Thoracic aorta (tissue), 2 donors: ENCODE data around the gene CEP295NL. TPM values are rescaled to one million over a fixed set of nuclear protein-coding genes. Genes with fewer than 3 reads are reported as not detected.

Experiments
- ATAC-seq: fragments of 150-250 bp; one replicate; pipeline ENCODE4 v1.8.0; 2017; ENCODE audit warnings: low read depth; ENCODE audit not compliant: insufficient number of reproducible peaks, low FRiP score
- DNase-seq: peaks from one replicate; pipeline ENCODE4 v3.0.0-alpha.2; 2020; ENCODE audit warnings: low spot score
- H3K27ac ChIP-seq, 2 donors: fragments of 200-600 bp; sonication (generic); 1 replicate in 1 of 2; 2 replicates in 1 of 2; pipeline ENCODE4 v1.5.1; 2016; ENCODE audit warnings: mild to moderate bottlenecking in 2 of 2, moderate library complexity in 2 of 2
- H3K27me3 ChIP-seq: fragments of 200-600 bp; sonication (generic); replicated peaks from 2 replicates; pipeline ENCODE4 v1.6.0; 2016; ENCODE audit warnings: mild to moderate bottlenecking; ENCODE audit not compliant: insufficient read depth
- H3K36me3 ChIP-seq: fragments of 200-600 bp; sonication (generic); one replicate; pipeline ENCODE4 v1.5.1; 2016
- H3K4me1 ChIP-seq, 2 donors: fragments of 200-600 bp; sonication (generic); 1 replicate in 1 of 2; 2 replicates in 1 of 2; pipeline versions ENCODE4 v1.5.1 to v1.6.0; 2016; ENCODE audit warnings: low read depth in 2 of 2, mild to moderate bottlenecking in 1 of 2; ENCODE audit not compliant: control insufficient read depth in 1 of 2
- H3K4me3 ChIP-seq: fragments of 200-600 bp; sonication (generic); 2 replicates; pipeline ENCODE4 v1.5.1; 2016; ENCODE audit warnings: mild to moderate bottlenecking
- H3K9me3 ChIP-seq: fragments of 200-600 bp; sonication (generic); 2 replicates; pipeline ENCODE4 v1.5.1; 2016
- total RNA-seq, 2 donors: library from RNA; depleted of rRNA; stranded (reverse); fragments of >200 nt; gene quantifications; one replicate each; pipeline versions ENCODE4 v1.1.0 to v1.2.3, GENCODE V29; 2016
- TF ChIP-seq, protein P1 (sequence below): fragments of 200-600 bp; sonication (generic); IDR thresholded peaks from one replicate; pipeline ENCODE4 v1.5.1; 2019; ENCODE audit warnings: antibody characterized with exemption

The CEP295NL gene
- total RNA-seq, 2 donors from 2014 or later = 6.8 to 13.0 TPM

DNA sequence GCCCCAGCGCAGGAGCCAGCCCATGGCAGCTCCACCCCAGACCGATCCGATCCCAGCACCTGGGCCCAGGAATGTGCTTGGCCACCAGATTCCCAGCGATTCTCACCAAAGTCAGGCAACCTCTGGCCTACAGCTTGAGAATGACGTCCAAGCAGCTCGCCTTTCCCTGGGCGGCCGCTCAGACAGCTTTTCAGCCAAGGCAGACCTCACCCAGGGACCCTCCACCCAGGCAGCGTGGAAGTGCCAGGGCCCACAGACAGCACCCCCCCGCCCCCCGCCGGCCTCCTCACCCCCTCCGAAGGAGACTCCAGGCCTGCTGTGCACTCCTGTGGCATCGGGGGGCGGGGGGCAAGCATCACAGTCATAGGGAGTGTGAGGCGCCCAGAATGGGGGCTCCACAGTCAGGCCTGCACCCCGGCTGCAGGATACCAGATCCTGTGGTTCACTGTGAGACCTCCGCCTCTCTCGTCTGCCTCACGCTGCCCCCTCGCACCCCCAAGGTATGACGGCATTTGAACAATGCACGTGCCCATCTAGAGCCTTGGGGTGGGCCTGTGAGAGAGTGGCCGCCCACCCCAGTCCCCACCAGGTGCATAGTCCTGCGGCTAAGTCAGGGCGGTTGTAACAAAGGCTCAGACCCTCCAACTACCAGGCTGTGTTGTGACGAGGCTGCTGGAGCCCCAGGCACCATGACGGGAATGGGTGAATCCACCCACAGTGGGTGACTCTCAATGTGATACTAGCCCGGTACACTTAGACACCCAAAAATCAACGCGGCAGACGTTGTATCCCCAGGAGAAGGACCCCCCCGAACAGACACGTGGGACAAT lies 6.0 kb downstream of the CEP295NL start:
- H3K27me3 ChIP-seq = no peaks in the 10 kb centered on the region
- DNase-seq (no peak), ATAC-seq (no peak)
- no peaks in the 10 kb centered on the region for H3K9me3 ChIP-seq
- peak overlapping the region in 1 of 2 donors; percentile 65 for H3K27ac ChIP-seq
- TF ChIP-seq, protein P1, sequence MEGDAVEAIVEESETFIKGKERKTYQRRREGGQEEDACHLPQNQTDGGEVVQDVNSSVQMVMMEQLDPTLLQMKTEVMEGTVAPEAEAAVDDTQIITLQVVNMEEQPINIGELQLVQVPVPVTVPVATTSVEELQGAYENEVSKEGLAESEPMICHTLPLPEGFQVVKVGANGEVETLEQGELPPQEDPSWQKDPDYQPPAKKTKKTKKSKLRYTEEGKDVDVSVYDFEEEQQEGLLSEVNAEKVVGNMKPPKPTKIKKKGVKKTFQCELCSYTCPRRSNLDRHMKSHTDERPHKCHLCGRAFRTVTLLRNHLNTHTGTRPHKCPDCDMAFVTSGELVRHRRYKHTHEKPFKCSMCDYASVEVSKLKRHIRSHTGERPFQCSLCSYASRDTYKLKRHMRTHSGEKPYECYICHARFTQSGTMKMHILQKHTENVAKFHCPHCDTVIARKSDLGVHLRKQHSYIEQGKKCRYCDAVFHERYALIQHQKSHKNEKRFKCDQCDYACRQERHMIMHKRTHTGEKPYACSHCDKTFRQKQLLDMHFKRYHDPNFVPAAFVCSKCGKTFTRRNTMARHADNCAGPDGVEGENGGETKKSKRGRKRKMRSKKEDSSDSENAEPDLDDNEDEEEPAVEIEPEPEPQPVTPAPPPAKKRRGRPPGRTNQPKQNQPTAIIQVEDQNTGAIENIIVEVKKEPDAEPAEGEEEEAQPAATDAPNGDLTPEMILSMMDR = no peak
- peaks cover 61 to 83% of the 10 kb centered on the region in 2 donors for H3K4me1 ChIP-seq
- H3K36me3 ChIP-seq = peaks cover 15% of the 10 kb centered on the region
- H3K4me3 ChIP-seq = peak overlapping the region; percentile 38

DNA sequence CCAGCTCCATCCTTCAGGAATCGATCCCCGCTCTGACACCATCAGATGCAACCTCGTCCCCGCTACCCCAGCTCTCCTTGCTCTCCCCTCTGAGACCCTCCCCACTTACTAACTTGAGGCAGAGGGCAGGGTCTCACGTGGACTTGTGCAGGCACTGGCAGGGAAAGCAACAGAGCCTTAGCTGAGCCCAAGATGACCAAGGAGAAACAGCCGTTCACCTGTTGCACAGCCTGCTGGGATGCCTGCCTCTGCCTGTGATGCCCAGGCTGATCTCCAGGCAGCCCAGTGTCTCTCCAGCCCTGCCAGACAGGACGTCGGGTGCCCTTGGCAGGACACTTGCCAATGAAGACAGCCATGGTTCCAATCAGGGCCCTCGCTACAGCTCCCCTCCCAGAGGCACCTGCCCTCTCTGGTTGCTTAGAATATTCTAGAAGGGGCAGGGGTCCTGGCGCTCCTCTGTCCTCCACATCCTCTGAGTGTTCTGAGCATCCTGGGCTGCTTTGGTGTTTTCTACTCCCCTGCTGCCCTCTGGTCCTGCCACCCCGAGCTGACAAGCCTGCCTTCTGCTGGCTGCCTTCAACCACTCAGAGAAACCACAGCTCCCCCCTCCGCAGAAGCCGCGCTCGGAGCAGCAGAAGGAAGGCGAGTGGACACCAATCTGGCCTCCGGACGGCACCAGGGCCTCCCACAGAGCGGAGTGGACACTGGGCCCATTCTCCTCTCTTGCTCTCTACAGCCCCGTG lies 6.7 kb downstream of the CEP295NL start:
- DNase-seq (no peak), ATAC-seq (no peak)
- no peaks in the 10 kb centered on the region for H3K27me3 ChIP-seq
- H3K4me3 ChIP-seq = peak overlapping the region; percentile 38
- H3K36me3 ChIP-seq = peaks cover 18% of the 10 kb centered on the region
- peaks cover 67 to 91% of the 10 kb centered on the region in 2 donors for H3K4me1 ChIP-seq
- TF ChIP-seq, protein P1 = no peak
- peak overlapping the region; percentile 36 to 65 for H3K27ac ChIP-seq
- no peaks in the 10 kb centered on the region for H3K9me3 ChIP-seq

DNA sequence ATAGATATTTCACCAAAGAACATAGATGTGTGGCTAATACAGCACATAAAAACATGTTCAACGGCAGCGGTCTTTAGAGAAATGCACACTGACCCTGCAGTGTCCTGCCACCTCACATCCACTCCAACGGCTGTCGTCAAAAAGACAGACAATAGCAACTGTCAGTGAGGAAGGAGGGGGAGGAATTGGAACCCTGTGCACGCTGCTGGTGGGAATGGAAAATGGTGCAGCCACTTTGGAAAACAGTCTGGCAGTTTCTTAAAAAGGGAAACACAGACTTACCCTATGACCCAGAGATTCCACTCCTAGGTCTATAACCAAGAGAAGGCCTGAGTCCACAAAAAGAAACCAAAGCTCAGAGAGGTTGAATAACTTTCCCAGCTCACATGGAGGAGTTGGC lies 7.7 kb downstream of the CEP295NL start:
- H3K9me3 ChIP-seq = no peaks in the 10 kb centered on the region
- peak overlapping the region; percentile 26 for H3K4me3 ChIP-seq
- peaks cover 72 to 93% of the 10 kb centered on the region in 2 donors for H3K4me1 ChIP-seq
- no peaks in the 10 kb centered on the region for H3K27me3 ChIP-seq
- peak overlapping the region; percentile 36 to 65 for H3K27ac ChIP-seq
- TF ChIP-seq, protein P1 = no peak
- ATAC-seq (no peak), DNase-seq (no peak)
- H3K36me3 ChIP-seq = peaks cover 12% of the 10 kb centered on the region

GRCh38 chr17:78893684-78894083 lies 9.3 kb downstream of the CEP295NL start:
- no peak overlapping the region for H3K4me3 ChIP-seq
- no peak for ATAC-seq
- TF ChIP-seq, protein P1 = no peak
- no peaks in the 10 kb centered on the region for H3K27me3 ChIP-seq
- no peak overlapping the region for H3K27ac ChIP-seq
- no peak for DNase-seq
- peaks cover 13% of the 10 kb centered on the region for H3K36me3 ChIP-seq
- H3K9me3 ChIP-seq = no peaks in the 10 kb centered on the region
- H3K4me1 ChIP-seq = peaks cover 74 to 92% of the 10 kb centered on the region in 2 donors

DNA sequence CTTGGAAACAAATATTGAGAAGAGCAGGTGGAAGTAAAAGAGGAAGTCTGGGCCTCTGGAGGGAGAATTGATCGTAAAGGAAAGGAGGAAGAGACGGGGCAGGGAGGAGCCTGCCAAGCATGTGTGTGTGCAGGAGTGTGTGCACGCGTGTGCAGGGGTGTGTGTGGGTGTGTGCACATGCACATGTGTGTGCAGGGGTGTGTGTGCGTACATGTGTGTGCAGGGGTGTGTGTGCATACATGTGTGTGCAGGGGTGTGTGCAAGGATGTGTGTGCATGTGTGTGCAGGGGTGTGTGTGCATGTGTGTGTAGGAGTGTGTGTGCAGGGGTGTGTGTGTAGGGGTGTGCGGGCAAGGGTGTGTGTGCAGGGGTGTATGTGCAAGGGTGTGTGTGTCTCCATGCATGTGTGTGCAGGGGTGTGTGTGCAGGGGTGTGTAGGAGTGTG lies 10.0 kb downstream of the CEP295NL start:
- H3K9me3 ChIP-seq = no peaks in the 10 kb centered on the region
- H3K27me3 ChIP-seq = no peaks in the 10 kb centered on the region
- H3K36me3 ChIP-seq = peaks cover 13% of the 10 kb centered on the region
- peaks cover 69 to 85% of the 10 kb centered on the region in 2 donors for H3K4me1 ChIP-seq
- H3K27ac ChIP-seq = no peak overlapping the region
- TF ChIP-seq, protein P1 = no peak
- ATAC-seq (no peak), DNase-seq (no peak)
- H3K4me3 ChIP-seq = no peak overlapping the region
